Endodermal cell (in vitro differentiated cells): Measurements from ENCODE around the gene FBLN2. TPM values are rescaled to one million over a fixed set of nuclear protein-coding genes. Genes with fewer than 3 reads are reported as not detected.

Experiments used
- DNase-seq: peaks from one replicate; pipeline ENCODE4 v3.0.0-alpha.2; 2017
- H3K27ac ChIP-seq: 2 replicates; pipeline ENCODE4 v1.5.1; 2013; ENCODE audit warnings: mild to moderate bottlenecking, low read depth, low read length, moderate library complexity
- H3K27me3 ChIP-seq: 2 replicates; pipeline ENCODE4 v1.6.1; 2013; ENCODE audit warnings: mild to moderate bottlenecking, low read length, moderate library complexity; ENCODE audit not compliant: insufficient read depth, control insufficient read depth, poor library complexity, severe bottlenecking
- H3K36me3 ChIP-seq: 2 replicates; pipeline ENCODE4 v1.7.0; 2013; ENCODE audit warnings: mild to moderate bottlenecking, low read length, moderate library complexity; ENCODE audit not compliant: control insufficient read depth, insufficient read depth
- H3K4me1 ChIP-seq: one replicate; pipeline ENCODE4 v1.7.0; 2013; ENCODE audit warnings: low read length; ENCODE audit not compliant: control insufficient read depth, insufficient read depth
- H3K4me3 ChIP-seq: 2 replicates; pipeline ENCODE4 v1.5.1; 2013; ENCODE audit warnings: mild to moderate bottlenecking, low read length, moderate library complexity
- H3K9ac ChIP-seq: 2 replicates; pipeline ENCODE4 v1.6.1; 2013; ENCODE audit warnings: mild to moderate bottlenecking, low read length, moderate library complexity; ENCODE audit not compliant: poor library complexity, severe bottlenecking; ENCODE audit errors: extremely low read depth
- H3K9me3 ChIP-seq: 2 replicates; pipeline ENCODE4 v1.6.1; 2013; ENCODE audit warnings: mild to moderate bottlenecking, low read length, moderate library complexity; ENCODE audit not compliant: control insufficient read depth
- H3K27ac Mint-ChIP-seq: 2 replicates; pipeline ENCODE4 v1.8.0; 2020; ENCODE audit warnings: mixed read lengths
- H3K27me3 Mint-ChIP-seq: 2 replicates; pipeline ENCODE4 v1.8.0; 2021; ENCODE audit warnings: mild to moderate bottlenecking, mixed read lengths; ENCODE audit not compliant: insufficient read depth
- H3K36me3 Mint-ChIP-seq: 2 replicates; pipeline ENCODE4 v1.8.0; 2020; ENCODE audit warnings: low read depth, mixed read lengths
- H3K4me1 Mint-ChIP-seq: 2 replicates; pipeline ENCODE4 v1.8.0; 2020; ENCODE audit warnings: mixed read lengths
- H3K4me3 Mint-ChIP-seq: 2 replicates; pipeline ENCODE4 v1.8.0; 2020; ENCODE audit warnings: mild to moderate bottlenecking, moderate library complexity, mixed read lengths
- H3K9me3 Mint-ChIP-seq: 2 replicates; pipeline ENCODE4 v1.8.0; 2020; ENCODE audit warnings: mild to moderate bottlenecking, mixed read lengths
- WGBS, 2 experiments: methylation state at CpG; one replicate each; pipeline versions ENCODE4 v1.1.5 to v1.1.7; 2013; ENCODE audit warnings: missing lambda C conversion rate in 2 of 2, mixed read lengths in 1 of 2; ENCODE audit not compliant: insufficient coverage in 1 of 2, insufficient read length in 1 of 2; 5-methylcytosine and 5-hydroxymethylcytosine counted together
- total RNA-seq, 2 donors: library from RNA; stranded (reverse); fragmentation: NEBNext Ultra II Directional in 1 of 2; extraction: Animal tissue kit (Norgen Biotek cat#: 25700) in 1 of 2; gene quantifications; 2 replicates in 1 of 2; 3 replicates in 1 of 2; pipeline ENCODE4 v1.2.1, GENCODE V29; 2021
- TF ChIP-seq, protein P1 (sequence below): fragments of 200-600 bp; sonication (generic); conservative IDR thresholded peaks from 2 replicates; pipeline ENCODE4 v1.5.0; 2021; ENCODE audit warnings: antibody characterized with exemption, mild to moderate bottlenecking

FBLN2 gene
- total RNA-seq, 2 donors from 2014 or later, result 86.1 to 136 TPM

DNA sequence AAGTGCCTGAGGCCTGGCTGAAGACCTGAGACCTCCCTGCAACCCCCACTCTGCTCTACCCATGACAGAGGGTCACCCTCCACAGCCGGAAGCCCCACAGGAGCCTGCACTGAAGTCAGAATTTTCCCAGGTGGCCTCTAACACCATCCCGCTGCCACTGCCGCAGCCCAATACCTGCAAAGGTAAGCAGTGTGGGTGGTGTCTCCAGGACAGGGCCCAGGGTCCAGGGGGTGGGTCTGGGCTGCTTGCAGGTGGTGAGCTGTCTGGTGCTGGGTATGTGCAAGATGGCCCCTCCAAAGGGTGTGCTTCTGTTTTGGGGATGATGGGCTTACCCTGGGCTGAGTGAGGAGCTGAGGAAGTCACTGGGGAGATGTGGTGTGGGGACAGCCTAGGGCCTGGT is 69.9 kb downstream of the FBLN2 start:
- no peak overlapping the region for H3K4me3 Mint-ChIP-seq

DNA sequence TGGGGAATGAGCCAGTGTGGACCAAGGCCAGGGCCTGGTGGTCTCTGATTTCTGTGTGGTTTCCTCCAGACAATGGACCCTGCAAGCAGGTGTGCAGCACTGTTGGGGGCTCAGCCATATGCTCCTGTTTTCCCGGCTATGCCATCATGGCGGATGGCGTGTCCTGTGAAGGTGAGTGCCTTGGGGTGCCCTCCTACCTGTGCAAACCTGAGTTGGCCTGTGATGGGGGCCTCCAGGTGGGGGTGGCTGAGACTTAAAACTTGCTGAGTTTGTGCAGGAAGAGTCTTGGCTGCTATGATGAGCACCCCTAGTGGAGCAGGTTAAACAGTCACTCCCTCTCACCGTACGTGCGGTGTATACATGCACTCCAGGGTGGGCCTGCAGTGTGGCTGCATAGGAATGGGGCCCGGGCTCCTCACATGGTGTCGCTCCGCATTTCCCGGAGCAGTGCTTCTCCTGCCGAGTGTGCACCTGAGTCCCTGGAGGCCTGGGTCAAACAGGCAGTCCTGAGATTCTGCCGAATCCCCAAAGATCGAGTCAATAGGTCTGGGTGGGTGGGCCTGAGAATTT is 70.8 kb downstream of the FBLN2 start:
- Mint-ChIP-seq H3K27ac (no peak overlapping the region), H3K9me3 (no peaks in the 10 kb centered on the region), H3K27me3 (no peaks in the 10 kb centered on the region), H3K4me3 (no peak overlapping the region), H3K36me3 (peaks cover 35% of the 10 kb centered on the region), H3K4me1 (no peaks in the 10 kb centered on the region)
- H3K27ac ChIP-seq, result no peak overlapping the region
- H3K9me3 ChIP-seq, result no peaks in the 10 kb centered on the region
- TF ChIP-seq, protein P1, sequence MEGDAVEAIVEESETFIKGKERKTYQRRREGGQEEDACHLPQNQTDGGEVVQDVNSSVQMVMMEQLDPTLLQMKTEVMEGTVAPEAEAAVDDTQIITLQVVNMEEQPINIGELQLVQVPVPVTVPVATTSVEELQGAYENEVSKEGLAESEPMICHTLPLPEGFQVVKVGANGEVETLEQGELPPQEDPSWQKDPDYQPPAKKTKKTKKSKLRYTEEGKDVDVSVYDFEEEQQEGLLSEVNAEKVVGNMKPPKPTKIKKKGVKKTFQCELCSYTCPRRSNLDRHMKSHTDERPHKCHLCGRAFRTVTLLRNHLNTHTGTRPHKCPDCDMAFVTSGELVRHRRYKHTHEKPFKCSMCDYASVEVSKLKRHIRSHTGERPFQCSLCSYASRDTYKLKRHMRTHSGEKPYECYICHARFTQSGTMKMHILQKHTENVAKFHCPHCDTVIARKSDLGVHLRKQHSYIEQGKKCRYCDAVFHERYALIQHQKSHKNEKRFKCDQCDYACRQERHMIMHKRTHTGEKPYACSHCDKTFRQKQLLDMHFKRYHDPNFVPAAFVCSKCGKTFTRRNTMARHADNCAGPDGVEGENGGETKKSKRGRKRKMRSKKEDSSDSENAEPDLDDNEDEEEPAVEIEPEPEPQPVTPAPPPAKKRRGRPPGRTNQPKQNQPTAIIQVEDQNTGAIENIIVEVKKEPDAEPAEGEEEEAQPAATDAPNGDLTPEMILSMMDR, result peak; percentile 29
- no peak overlapping the region for H3K9ac ChIP-seq
- no peaks in the 10 kb centered on the region for H3K36me3 ChIP-seq
- no peaks in the 10 kb centered on the region for H3K27me3 ChIP-seq
- DNase-seq, result no peak
- no peak overlapping the region for H3K4me3 ChIP-seq
- H3K4me1 ChIP-seq, result no peaks in the 10 kb centered on the region
- 87% methylated on average over 13 of the region's 13 CpGs for WGBS, 2 experiments

More for the DNA sequence above, 69.9 kb downstream of the FBLN2 start:
- Histone ChIP-seq H3K27ac (no peak overlapping the region), H3K36me3 (no peaks in the 10 kb centered on the region), H3K4me1 (no peaks in the 10 kb centered on the region), H3K9me3 (no peaks in the 10 kb centered on the region), H3K27me3 (no peaks in the 10 kb centered on the region), H3K4me3 (no peak overlapping the region), H3K9ac (no peak overlapping the region)
- H3K36me3 Mint-ChIP-seq, result peaks cover 40% of the 10 kb centered on the region
- no peak for DNase-seq
- TF ChIP-seq, protein P1, result no peak
- no peak overlapping the region for H3K27ac Mint-ChIP-seq
- H3K9me3 Mint-ChIP-seq, result no peaks in the 10 kb centered on the region
- H3K4me1 Mint-ChIP-seq, result no peaks in the 10 kb centered on the region
- no peaks in the 10 kb centered on the region for H3K27me3 Mint-ChIP-seq
- WGBS, 2 experiments, result 91% methylated on average over 3 of the region's 3 CpGs; no CpG with 5 or more reads in 1 of the 2 experiments

- TF ChIP-seq, protein P1, result no peak
- WGBS, 2 experiments, result 98% methylated on average over 4 of the region's 4 CpGs; no CpG with 5 or more reads in 1 of the 2 experiments
- no peak for DNase-seq
These were observed 71.4 kb downstream of the FBLN2 start for GRCh38 chr3:13620281-13620680.

More at GRCh38 chr3:13620281-13620680, 71.4 kb downstream of the FBLN2 start:
- Histone ChIP-seq H3K36me3 (no peaks in the 10 kb centered on the region), H3K27me3 (no peaks in the 10 kb centered on the region), H3K4me3 (no peak overlapping the region), H3K9me3 (no peaks in the 10 kb centered on the region), H3K4me1 (no peaks in the 10 kb centered on the region), H3K27ac (no peak overlapping the region), H3K9ac (no peak overlapping the region)
- Mint-ChIP-seq H3K27me3 (no peaks in the 10 kb centered on the region), H3K27ac (no peak overlapping the region), H3K36me3 (peaks cover 32% of the 10 kb centered on the region), H3K4me3 (no peak overlapping the region), H3K4me1 (no peaks in the 10 kb centered on the region), H3K9me3 (no peaks in the 10 kb centered on the region)
